AG09309 (cell line): ENCODE data around the gene COG5.
"Not testable (repeated sequence)": the region's sequence is repeated elsewhere in the genome, so short reads cannot be mapped to it uniquely, and the experiment has no call there.

Experiments
- DNase-seq: peaks from one replicate; pipeline ENCODE4 v3.0.0-alpha.2; 2010; ENCODE audit warnings: low read depth
- H3K4me3 ChIP-seq: 2 replicates; pipeline ENCODE4 v1.5.1; 2011; ENCODE audit warnings: mild to moderate bottlenecking, low read depth, low read length, moderate library complexity; ENCODE audit not compliant: control insufficient read depth
- TF ChIP-seq, protein P1 (sequence below): IDR thresholded peaks from 2 replicates; pipeline ENCODE4 v1.5.1; 2011; ENCODE audit warnings: mild to moderate bottlenecking, low read depth, low read length, inconsistent platforms; ENCODE audit not compliant: insufficient read depth, control insufficient read depth; ENCODE audit errors: missing control alignments

Gene COG5

DNA sequence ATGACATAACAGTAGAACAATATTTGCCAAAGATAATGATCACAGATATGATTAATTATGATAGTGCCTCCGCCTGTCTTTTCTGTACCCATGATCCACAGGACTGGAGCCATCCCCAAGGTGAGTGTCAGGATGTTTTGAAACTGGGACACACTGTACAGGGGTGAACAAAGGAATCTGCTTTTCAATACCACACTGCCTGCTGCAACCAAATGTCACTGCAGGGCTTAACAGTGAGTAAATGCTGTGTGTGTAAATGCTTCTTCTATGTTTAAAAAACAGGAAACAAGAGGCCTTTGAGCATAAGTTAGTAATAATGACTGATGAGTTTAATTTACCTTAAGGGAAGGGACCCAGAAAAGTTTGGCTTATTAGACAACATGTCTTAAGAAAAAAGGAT lies 329.7 kb downstream of the COG5 start:
- DNase-seq: no peak
- TF ChIP-seq, protein P1, sequence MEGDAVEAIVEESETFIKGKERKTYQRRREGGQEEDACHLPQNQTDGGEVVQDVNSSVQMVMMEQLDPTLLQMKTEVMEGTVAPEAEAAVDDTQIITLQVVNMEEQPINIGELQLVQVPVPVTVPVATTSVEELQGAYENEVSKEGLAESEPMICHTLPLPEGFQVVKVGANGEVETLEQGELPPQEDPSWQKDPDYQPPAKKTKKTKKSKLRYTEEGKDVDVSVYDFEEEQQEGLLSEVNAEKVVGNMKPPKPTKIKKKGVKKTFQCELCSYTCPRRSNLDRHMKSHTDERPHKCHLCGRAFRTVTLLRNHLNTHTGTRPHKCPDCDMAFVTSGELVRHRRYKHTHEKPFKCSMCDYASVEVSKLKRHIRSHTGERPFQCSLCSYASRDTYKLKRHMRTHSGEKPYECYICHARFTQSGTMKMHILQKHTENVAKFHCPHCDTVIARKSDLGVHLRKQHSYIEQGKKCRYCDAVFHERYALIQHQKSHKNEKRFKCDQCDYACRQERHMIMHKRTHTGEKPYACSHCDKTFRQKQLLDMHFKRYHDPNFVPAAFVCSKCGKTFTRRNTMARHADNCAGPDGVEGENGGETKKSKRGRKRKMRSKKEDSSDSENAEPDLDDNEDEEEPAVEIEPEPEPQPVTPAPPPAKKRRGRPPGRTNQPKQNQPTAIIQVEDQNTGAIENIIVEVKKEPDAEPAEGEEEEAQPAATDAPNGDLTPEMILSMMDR: no peak
- no peak overlapping the region for H3K4me3 ChIP-seq

DNA sequence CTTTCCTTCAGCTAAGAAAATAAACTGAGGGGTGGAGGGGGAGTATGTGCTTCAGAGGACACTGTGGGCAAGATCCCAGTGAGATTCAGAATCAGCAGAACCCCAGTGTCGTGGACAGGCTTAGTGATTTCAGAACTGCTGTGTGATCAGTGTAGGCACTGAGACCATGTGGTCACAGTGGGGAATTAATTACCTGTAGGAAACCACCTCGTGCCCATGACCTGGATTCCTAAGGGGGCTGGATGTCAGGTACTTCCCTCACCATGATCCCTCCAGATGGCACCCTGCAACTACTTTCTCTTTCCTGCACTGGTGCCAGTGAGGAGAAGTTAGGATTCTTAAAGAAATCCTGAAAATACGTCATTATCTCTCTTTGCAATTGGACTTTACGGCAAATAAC lies 330.5 kb downstream of the COG5 start:
- H3K4me3 ChIP-seq: no peak overlapping the region
- TF ChIP-seq, protein P1: no peak
- no peak for DNase-seq

DNA sequence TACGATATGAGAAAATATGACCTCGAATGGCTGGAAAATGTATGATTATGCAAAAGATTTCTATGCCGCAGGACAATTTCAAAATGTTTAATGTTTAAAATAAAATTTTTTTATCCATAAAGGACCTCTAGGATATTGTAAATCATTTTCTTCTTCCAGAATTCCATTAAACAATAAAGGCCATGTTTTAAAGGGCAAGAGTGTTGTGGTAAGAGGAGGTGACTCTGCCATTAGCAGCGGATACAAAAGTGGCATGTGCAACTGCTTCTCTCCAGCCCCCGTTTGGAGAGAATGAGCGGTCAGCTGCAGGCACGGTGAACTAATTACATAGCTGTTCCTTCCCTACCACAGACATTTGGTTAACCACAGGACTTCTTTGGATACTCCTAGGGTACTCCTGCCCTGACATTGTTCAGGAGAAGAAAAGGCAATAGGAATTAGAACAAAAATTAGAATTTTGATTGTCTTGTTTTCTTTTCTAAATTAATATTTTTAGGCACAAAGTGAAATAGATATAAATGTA lies 331.1 kb downstream of the COG5 start:
- TF ChIP-seq, protein P1: no peak
- no peak for DNase-seq
- H3K4me3 ChIP-seq: no peak overlapping the region

DNA sequence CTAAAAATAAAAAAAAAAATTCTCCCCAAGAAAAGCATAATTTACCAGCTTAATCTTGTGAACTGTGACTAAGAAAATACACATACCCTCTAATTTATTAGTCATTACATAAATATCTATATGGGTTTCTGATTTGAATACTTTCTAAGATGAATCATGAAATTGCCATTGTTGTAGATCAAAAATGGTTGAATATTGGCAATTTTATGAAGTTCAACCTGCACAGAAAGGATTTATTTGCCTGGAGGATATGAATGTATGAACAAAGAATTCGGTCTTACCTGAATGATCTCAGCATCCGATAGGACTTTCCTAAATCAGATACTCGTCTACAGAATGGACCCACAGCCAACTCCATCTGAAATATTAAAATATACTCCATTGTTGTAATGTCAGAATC lies 333.4 kb downstream of the COG5 start:
- H3K4me3 ChIP-seq: no peak overlapping the region
- DNase-seq: no peak
- TF ChIP-seq, protein P1: no peak

DNA sequence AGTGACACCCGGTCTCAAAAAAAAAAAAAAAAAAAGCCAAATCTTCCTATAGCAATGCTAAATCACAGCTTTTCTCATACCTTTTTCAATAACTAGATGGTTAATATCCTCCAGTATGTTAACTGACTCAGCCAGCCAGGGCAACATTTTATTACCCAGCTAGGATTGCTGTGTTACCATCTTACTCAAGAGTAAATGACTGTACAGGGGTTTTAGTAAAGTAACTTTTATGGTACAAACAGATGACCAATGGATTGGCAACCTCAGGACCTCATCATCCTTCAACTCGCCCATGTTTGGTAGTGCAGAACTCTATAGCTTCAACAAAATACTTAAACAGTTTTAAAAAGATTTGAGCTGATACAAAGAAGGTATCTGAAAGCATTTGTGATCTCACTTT lies 335.4 kb downstream of the COG5 start:
- no peak for DNase-seq
- no peak overlapping the region for H3K4me3 ChIP-seq
- TF ChIP-seq, protein P1: no peak

DNA sequence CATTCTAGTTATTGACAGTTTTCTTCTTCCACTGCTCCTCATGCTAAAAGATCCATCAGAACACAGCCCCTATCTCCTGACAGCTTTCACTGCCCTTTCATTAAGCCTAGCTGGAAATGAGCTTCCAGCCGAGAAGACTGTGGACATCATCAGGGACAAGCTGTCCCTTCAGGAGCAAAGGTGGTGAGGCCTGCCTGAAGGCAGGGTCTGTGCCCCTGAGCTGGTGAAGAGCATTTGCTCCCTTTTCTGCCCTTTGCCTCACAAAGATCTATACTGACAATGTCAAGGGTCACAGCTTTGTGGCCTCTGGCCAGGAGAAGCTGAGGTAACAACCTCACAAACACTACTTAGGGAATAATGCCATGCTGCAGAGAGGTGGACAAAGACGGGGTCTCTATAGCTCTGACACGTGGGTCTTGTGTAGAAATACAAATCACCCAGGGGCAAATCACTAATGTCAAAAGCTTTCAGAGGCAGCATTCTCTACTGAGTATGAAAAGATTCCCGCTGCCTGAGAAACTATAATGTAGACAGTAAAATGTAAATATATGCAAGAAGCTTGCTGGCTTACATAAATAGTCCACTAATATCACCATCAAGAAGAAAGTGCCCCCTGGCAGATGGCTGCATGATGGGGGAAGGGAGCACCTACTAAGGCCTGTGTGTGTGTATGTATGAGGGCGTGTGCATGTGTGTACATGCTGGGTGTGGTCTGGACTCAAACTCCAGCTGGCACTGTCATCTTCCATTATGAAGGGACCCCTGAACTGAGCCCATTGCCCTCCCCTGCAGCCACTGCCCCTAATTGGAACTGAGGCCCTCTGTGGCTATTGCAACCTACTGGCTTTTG lies 339.1 kb downstream of the COG5 start:
- TF ChIP-seq, protein P1: no peak
- no peak overlapping the region for H3K4me3 ChIP-seq

DNA sequence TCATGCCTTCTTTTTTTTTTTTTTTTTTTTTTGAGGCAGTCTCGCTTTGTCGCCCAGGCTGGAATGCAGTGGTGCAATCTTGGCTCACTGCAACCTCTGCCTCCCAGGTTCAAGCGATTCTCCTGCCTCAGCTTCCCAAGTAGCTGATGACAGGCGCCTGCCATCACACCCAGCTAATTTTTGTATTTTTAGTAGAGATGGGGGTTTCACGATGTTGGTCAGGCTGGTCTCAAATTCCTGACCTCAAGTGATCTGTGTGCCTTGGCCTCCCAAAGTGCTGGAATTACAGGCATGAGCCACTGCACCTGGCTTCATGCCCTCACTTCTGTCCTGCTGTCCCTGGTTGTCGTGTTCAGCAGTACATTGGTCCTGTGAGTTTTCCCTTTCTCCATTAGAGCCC lies 342.9 kb downstream of the COG5 start:
- H3K4me3 ChIP-seq: not testable (repeated sequence)

More for the DNA sequence above, 339.1 kb downstream of the COG5 start:
- DNase-seq: no peak

More for the DNA sequence above, 342.9 kb downstream of the COG5 start:
- DNase-seq: not testable (repeated sequence)
